Choroid plexus epithelial cell (primary cell): ENCODE measurements around the gene LEAP2.
"Not testable (repeated sequence)": the region's sequence is repeated elsewhere in the genome, so short reads cannot be mapped to it uniquely, and the experiment has no call there.

ENCODE experiments used
- DNase-seq: peaks from one replicate; pipeline ENCODE4 v3.0.0-alpha.2; 2010; ENCODE audit warnings: low read depth
- H3K4me3 ChIP-seq: 2 replicates; pipeline ENCODE4 v1.5.1; 2011; ENCODE audit warnings: low read depth, mild to moderate bottlenecking, control low read depth, low read length, moderate library complexity
- CTCF ChIP-seq: conservative IDR thresholded peaks from 2 replicates; pipeline ENCODE4 v1.5.1; 2011; ENCODE audit warnings: low read depth, mild to moderate bottlenecking, control low read depth, inconsistent platforms, low read length, moderate library complexity

The LEAP2 gene

GRCh38 chr5:132841305-132841704 lies 32.2 kb upstream of the LEAP2 start:
- DNase-seq = peak; percentile 35
- TF ChIP-seq CTCF = no peak
- H3K4me3 ChIP-seq = no peak overlapping the region

GRCh38 chr5:132848270-132848669 lies 25.2 kb upstream of the LEAP2 start:
- H3K4me3 ChIP-seq = no peak overlapping the region

GRCh38 chr5:132849347-132849746 lies 24.1 kb upstream of the LEAP2 start:
- no peak overlapping the region for H3K4me3 ChIP-seq
- DNase-seq = no peak
- TF ChIP-seq CTCF = no peak

More at GRCh38 chr5:132848270-132848669, 25.2 kb upstream of the LEAP2 start:
- DNase-seq = no peak
- no peak for TF ChIP-seq CTCF

GRCh38 chr5:132850066-132850465 lies 23.4 kb upstream of the LEAP2 start:
- no peak overlapping the region for H3K4me3 ChIP-seq
- DNase-seq = no peak
- TF ChIP-seq CTCF = no peak

GRCh38 chr5:132853323-132853722 lies 20.1 kb upstream of the LEAP2 start:
- TF ChIP-seq CTCF = no peak
- H3K4me3 ChIP-seq = no peak overlapping the region
- no peak for DNase-seq

GRCh38 chr5:132853790-132854189 lies 19.7 kb upstream of the LEAP2 start:
- no peak for TF ChIP-seq CTCF
- H3K4me3 ChIP-seq = no peak overlapping the region
- no peak for DNase-seq

GRCh38 chr5:132854301-132854700 lies 19.2 kb upstream of the LEAP2 start:
- DNase-seq = no peak
- TF ChIP-seq CTCF = no peak
- no peak overlapping the region for H3K4me3 ChIP-seq

- not testable (repeated sequence) for DNase-seq, H3K4me3 ChIP-seq
These were observed 18.5 kb upstream of the LEAP2 start for GRCh38 chr5:132854992-132855391.
